GM21825 (cell line): ENCODE data around the gene LACTBL1.
"Not testable (repeated sequence)": the region's sequence is repeated elsewhere in the genome, so short reads cannot be mapped to it uniquely, and the experiment has no call there.

Experiments
- ATAC-seq: cut with Tn5 transposase; IDR thresholded peaks from one replicate; pipeline ENCODE4 v1.9.1; 2021; ENCODE audit warnings: mild to moderate bottlenecking, moderate library complexity; ENCODE audit not compliant: unreplicated experiment

The LACTBL1 gene, protein sequence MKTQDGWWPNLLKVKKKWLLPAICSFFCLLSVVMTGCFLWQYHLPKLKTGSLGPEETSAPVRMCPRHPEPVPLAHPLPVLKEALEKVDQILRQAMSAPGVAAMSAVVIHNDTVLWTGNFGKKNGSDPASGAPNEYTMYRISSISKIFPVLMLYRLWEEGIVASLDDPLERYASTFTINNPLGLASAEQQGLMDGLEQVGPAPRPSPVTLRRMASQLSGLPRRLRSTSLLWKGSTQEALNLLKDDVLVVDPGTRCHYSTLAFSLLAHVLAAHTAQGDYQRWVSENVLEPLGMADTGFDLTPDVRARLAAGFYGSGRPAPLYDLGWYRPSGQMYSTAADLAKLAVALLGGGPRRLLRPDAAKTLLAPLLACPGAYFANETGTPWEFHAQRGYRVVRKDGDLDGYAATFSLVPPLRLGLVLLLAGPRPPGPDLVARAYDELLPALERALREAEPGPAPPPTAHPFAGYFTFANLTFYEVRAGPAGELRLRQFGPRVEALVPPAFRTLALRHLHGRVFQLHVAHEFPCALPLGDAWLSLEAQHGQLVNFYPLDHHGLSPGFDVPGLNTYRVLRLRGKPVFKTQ

DNA sequence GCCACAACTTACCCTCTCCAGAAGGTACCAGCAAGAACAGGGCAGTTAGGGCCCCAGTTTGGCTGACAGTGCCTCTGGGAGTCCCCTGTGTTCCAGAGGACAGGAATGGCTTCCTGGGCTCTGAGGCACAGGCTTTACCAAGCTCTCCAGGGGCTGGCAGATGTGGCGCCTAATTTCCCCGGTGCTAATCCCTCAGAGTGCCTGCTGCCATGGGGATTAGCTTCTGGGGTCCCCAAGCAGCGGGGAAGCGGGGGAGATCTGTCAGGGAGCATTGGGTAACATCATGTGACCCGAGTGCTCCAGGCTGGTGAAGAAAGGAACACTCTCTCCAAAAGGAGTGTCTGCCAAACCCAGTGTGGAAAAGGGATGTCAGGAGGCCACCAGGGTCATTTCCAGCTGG is at the start of gene LACTBL1:
LACTBL1 (minus strand) TSS at position 107 of the 400 bp plus-strand sequence. CDS start 550 bp downstream, outside the sequence.
- ATAC-seq = no peak

DNA sequence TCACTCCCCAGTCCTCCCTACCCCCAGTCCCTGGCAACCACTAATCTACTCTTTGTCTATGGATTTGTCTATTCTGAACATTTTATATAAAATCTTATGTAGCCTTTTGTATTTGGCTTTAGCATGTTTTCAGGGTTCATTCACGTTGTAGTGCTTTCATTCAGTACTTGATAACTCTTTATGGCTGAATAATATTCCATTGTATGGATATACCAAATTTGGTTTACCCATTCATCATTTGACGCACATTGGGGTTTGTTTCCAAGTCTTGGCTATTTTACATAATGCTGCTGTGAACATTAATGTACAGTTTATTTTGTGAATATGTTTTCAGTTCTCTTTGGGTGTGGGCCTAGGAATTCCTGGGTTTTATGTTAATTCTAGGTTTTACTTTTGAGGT is 49.2 kb upstream of the LACTBL1 start:
- no peak for ATAC-seq

DNA sequence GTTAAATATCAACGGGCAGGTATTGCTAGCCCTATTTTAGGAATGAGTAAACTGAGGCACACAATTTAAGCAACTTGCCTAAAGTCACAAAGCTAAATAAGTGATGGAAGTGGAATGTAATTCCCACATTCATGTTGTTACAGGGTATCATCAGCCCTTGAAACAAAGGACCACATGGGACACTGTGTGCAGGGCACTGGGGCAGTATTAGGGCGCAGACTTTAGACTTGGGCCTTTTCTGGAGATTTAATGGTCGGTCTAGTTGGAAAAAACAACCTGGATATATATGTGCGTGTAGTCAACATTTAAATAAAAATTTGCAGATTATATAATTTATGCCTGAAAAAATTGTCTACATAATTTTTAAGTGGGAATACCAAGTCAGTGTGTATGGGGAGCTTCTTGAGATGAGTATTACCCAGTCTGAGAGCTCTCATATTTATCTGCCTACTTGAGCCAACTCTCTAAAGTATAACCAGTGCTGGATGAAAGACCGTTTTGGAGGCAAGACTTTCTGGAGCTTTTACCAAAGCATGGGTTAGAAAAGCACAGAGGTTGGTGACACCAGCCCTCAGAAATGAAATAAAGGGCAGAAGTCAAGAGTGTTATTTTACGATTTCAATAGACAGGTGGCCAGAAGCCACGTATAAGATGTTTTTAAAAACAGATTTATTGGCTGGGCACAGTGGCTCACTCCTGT is 48.2 kb upstream of the LACTBL1 start:
- ATAC-seq = no peak

DNA sequence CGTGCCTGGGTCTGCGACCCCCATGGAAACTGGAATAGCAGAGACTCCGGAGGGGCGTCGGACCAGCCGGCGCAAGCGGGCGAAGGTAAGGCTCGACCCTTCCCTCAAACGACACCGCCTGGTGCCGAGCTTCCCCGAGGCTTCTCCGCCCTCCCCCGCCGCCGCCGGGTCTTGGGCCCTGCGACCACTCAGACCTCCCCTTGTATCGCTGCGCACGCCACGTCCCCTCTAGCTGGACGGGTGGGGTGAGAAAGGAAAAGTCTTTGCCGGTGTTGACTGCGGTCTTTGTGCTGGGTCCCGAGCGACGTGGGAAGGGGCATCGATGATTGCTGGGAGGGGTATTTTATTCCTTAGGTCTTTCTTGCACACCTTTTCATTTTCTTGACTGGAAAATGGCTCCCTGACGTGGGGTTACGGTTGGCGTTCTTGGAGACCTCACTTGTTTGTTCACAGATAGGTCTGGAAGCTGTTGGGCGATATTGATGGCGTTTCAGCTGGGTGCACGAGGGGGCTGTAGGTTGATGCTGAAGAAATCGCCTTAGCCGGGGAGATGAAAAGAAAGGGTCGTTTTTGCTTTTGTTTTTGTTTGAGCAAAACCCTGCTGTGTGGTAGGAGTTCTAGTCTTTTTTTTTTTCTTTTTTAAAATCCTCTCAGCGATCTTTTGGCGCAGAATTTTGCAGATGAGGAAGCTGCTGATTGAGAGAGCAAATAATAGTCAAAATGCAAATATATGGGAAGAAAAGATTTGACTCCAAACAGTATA is 47.4 kb upstream of the LACTBL1 start:
- peak; percentile 28 for ATAC-seq

DNA sequence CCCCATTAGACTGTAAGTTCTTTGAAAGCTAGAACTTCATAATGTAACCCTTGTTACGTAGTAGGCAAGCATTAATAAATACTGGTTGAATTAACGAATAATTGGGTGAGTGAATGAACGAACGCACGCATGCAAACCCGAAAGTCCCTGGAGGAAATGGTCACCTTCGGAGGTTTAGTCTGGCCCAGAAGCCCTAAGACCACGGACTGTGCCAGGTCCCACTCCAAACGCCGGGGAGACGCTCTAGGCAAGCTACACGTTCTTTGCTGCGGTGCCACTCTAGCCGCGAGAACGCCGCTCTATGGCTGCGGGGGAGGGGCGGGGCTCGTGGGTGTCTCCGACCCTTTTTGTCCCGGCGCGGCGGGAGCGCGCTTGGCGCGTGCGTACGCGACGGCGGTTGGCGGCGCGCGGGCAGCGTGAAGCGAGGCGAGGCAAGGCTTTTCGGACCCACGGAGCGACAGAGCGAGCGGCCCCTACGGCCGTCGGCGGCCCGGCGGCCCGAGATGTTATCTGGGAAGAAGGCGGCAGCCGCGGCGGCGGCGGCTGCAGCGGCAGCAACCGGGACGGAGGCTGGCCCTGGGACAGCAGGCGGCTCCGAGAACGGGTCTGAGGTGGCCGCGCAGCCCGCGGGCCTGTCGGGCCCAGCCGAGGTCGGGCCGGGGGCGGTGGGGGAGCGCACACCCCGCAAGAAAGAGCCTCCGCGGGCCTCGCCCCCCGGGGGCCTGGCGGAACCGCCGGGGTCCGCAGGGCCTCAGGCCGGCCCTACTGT is 46.6 kb upstream of the LACTBL1 start, which contains the start of gene KDM1A:
KDM1A (plus strand) TSS at position 375 of the 769 bp plus-strand sequence; CDS start at position 504, 129 bp downstream.
- ATAC-seq = peak; percentile 83

DNA sequence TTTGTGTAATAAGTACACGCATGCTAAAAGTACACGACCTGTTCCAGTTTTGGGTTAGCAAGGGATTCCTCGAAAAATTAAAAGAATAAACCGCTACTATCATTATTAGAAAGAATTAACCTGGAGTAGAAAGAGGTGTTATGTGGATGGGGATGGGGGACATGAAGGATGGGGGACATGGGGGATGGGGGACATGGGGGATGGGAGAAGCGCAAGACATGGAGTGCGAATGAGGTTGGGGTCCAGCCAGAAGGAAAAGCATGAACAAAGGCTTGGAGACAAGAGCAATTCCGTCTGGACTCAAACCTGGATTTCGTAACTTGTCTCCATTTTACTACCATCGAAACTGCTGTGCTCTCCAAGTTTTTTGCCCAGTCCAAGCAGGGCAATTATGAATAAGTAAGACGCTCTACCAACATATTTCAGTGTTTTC is 46.0 kb upstream of the LACTBL1 start:
- peak; percentile 5 for ATAC-seq

DNA sequence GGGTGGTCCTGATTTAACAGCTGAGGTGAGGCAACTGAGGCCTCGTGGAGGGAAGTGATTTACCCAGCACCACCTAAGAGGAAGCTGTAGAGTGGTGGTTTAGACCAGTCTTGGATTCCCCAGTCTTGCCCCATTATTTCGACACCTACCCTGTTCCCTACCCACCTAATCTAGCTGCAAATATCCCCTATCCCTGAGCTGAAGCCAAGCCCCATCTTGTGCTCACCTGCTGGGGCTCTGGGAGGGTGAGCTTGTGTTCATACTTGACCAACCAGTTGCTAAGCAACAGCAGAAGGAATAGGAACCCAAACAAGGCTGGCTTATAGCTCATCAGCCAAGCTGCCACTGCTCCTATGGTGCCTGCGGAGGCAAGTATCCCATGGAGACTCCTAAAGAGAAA is 41.0 kb upstream of the LACTBL1 start:
- no peak for ATAC-seq

DNA sequence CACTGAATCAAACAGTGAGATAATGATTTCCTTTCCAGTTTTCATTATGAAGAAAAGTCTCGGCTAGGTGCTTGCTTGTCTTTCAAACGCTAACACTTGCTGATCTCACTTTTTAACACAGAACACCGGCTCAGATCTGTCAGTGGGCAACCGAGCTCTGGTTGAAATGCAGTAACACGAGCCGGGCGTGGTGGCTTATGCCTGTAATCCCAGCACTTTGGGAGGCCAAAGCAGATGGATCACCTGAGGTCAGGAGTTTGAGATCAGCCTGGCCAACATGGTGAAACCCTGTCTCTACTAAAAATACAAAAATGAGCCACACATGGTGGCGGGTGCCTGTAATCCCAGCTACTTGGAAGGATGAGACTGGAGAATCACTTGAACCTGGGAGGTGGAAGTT is 37.4 kb upstream of the LACTBL1 start:
- not testable (repeated sequence) for ATAC-seq

DNA sequence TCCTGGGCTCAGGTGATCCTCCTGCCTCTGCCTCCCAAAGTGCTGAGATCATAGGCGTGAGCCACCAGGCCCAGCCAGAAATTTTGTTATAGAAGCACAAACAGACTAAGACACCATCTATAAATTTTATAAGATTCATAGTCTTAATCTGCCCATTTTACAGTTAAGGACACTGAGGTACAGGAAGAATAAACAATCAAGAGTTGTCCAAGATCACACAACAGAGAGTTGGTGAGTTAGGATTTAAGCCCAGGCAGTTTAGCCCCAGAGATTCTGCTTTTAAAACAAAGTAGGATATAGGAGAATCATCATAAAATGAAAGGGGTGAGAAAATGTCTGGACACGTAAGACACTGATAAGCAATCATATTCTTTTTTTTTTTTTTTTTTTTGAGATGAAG is 36.2 kb upstream of the LACTBL1 start:
- no peak for ATAC-seq

DNA sequence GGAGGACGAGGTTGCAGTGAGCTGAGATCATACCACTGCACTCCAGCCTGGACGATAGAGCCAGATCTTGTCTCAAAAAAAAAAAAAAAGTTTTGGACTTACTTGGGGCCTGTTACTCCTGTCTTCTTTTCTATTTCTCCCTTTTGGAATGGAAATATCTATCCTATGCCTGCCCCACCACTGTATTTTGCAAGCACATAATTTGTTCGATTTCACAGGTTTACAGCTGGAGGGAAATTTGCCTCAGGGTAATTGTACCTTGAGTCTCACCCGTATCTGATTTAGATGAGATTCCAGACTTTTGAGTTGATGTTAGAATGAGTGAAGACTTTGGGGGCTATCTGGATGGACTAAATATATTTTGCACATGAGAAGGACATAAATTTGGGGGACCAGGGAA is 34.4 kb upstream of the LACTBL1 start:
- no peak for ATAC-seq

DNA sequence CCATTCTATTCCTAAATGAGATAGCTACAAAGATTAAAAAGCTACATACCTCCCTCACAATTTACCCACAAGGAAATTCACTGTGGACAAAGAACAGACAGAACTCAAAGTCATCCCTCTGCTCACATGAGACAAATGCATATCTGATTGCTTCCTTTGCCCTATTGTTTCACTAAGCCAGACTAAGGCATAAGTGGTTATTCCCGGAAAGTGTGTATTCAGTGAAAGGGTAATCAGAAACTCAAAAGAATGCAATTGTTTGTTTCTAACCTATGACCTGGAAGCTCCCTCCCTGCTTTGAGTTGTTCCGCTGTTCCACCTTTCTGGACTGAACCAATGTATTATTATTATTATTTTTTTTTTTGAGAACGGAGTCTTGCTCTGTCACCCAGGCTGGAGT is 32.1 kb upstream of the LACTBL1 start:
- not testable (repeated sequence) for ATAC-seq

DNA sequence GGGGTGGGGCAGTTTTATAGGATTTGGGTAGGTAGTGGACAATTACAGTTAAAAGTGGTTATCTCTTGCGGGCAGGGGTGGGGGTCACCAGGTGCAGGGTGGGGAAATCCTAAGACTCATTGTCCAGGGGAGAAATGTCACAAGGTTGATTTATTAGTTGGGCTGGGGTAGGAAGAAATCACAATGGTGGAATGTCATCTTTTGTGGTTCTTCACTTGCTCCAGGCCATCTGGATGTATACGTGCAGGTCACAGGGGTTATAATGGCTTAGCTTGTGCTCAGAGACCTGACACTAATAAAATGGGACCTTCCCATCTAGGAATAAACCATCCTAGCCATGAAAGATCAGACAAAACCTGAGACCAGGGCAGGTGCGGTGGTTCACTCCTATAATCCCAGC is 31.4 kb upstream of the LACTBL1 start:
- no peak for ATAC-seq

DNA sequence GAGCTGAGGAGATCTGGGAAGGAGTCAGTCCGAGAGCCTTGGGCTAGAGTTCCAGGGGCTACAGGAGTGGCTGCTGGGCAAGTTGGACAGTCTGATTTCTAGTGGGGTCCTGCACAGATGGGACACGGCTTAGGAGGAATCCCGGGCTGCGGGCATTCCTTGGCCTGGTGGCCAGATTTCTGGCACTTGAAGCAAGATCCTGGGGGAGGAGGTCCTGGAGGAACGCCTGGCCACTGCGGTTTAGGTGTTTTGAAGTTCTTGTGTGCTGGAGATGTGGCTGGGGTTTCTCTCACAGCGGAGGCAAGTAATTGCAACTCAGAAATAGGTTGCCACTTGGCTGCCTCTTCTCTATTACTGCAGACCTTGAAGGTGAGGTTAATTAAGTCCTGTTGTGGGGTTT is 29.6 kb upstream of the LACTBL1 start:
- ATAC-seq = not testable (repeated sequence)

DNA sequence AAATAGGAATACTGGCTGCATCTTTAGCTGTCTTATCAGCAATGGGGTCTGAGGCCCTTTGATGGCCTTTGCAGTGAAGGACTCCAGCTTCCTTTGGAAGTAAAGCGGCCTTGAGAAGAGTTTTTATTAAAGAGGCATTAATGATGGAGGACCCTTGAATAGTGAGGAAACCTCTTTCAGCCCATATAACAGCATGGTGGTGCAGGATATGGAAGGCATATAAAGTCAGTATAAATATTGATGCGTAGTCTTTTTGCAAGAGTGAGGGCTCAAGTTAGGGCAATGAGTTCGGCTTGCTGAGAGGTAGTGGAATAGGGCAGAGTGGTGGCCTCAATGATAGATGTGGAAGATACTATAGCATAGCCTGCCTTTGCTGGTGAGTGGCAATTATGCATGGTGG is 27.5 kb upstream of the LACTBL1 start:
- ATAC-seq = not testable (repeated sequence)

DNA sequence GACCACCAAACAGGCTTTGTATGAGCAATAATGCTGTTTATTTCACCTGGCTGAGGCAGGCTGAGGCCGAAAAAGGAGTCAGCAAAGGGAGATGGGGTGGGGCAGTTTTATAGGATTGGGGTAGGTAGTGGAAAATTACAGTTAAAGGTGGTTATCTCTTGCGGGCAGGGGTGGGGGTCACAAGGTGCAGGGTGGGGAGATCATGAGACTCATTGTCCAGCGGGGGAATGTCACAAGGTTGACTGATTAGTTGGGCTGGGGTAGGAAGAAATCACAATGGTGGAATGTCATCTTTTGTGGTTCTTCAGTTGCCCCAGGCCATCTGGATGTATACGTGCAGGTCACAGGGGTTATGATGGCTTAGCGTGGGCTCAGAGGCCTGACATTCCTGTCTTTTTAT is 24.9 kb upstream of the LACTBL1 start:
- not testable (repeated sequence) for ATAC-seq

DNA sequence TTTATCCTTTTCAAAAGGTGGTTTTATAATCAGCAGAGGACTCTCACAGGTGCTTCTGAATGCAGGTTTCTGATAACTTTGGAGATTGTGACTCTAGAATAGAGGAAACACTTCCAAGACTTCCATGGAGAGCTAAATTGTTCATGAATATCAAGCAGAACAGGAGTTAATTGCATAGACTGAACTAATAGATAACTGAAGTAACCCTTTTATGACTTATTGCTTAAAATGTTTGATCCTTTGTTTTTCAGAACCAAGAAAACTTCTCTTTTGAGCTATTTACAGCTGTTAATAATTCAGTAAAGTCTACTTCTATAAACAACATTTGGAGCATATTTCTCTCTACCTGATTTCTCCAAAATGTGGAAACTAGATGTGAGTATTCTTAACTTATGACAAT is 23.1 kb upstream of the LACTBL1 start:
- ATAC-seq = no peak

DNA sequence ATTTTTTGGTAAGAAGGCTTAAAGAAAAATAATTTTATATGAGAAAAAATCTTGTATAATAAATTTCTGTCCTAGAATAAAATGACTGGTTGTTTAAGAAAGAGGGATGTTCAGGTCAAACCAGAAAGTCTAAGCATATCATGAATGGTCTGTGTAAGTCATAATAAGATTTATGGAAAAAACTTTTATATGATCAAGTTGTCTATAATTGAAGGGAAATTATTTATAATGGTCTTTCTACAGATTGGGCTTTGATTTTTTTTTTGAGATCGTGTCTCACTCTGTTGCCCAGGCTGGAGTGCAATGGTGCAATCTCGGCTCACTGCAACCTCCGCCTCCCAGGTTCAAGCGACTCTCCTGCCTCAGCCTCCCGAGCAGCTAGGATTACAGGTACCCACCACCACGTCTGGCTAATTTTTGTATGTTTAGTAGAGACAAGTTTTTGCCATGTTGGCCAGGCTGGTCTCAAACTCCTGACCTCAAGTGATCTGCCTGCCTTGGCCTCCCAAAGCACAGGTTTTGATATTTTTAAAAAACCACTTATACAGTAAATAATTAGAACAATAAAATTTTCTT is 20.6 kb upstream of the LACTBL1 start:
- not testable (repeated sequence) for ATAC-seq

DNA sequence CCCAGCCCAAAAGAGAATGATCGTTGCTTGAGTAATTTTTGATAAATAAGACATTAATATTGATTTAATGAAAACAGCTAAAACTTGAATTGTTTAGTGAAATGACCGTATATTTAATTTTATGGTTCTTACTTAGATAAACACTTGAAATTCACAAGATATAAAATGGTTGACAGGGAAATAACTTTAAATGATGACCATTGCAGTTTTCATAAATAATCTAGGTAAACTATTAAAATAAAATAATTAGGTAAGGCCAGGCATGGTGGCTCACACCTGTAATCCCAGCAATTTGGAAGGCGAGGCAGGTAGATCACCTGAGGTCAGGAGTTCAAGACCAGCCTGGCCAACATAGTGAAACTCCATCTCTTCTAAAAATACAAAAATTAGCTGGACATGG is 19.7 kb upstream of the LACTBL1 start:
- ATAC-seq = not testable (repeated sequence)

DNA sequence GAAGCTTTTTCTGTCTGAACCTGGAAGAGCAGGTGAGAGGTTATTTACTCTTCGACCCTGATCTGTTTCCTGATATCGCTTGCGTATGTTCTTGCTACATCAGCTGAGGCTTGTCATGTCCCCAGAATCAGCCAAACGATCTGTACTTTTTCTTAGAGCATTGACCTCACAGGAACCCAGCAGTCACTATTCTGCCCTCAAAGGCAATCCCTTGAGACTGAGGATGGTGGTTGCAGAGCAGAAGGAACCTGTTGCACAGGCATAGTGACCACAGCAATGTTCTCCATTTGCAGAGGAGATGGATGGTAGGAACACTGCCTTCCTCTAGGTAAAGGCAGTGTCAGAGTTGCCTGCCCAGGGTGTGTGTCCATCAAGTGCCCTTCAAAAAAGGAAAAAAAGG is 11.3 kb upstream of the LACTBL1 start:
- no peak for ATAC-seq

DNA sequence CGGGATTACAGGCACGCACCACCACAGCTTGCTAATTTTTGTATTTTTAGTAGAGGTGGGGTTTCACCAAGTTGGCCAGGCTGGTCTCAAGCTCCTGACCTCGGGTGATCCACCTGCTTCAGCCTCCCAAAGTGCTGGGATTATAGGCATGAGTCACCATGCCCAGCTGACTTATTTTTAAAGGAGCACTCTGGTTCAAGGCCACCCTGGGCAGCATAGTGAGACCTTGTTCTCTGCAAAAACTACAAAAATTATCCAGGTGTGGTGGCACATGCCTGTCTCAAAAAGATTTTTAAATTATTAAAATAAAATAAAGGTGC is 7.8 kb upstream of the LACTBL1 start:
- not testable (repeated sequence) for ATAC-seq
